ENCODE results near the gene CAMK2A. TPM values are rescaled to one million over a fixed set of nuclear protein-coding genes. Genes with fewer than 3 reads are reported as not detected.
A peak's percentile ranks its signal among the peaks of the same experiment; 100 is the strongest.

Gene CAMK2A
- total and polyA plus RNA-seq, 2 donors (not counting 1 experiment from before 2014, with no cell fraction given) = 2.1 to 3.1 TPM

GRCh38 chr5:150190987-150191386 is 98.6 kb downstream of the CAMK2A start:
- Histone ChIP-seq H3K4me1 (ENCODE audit: control insufficient read depth, extremely low read depth, insufficient read depth, low read length) (no peaks in the 10 kb centered on the region), H3K79me2 (ENCODE audit: control insufficient read depth, insufficient read depth, low read length) (no peaks in the 10 kb centered on the region), H3K4me3 (replicated peaks in 1 of 4; ENCODE audit: control extremely low read depth in 1 of 4, insufficient read depth in 1 of 4, low read depth in 3 of 4, low read length in 4 of 4) (no peak overlapping the region), H2AFZ (ENCODE audit: low read length) (no peak overlapping the region), H3K27me3 (ENCODE audit: control insufficient read depth, insufficient read depth, low read length) (peaks cover 69% of the 10 kb centered on the region), H4K20me1 (ENCODE audit: control insufficient read depth, extremely low read depth, insufficient read depth, low read length) (no peaks in the 10 kb centered on the region), H3K27ac (ENCODE audit: insufficient read depth, low read length) (no peak overlapping the region), H3K36me3 (ENCODE audit: control insufficient read depth, insufficient read depth, low read length) (no peaks in the 10 kb centered on the region), H3K9ac (ENCODE audit: insufficient read depth, low read length) (no peak overlapping the region), H3K4me2 (ENCODE audit: extremely low read depth, insufficient read depth, low read length) (no peak overlapping the region), H3K9me3 (ENCODE audit: control insufficient read depth, insufficient read depth, low read depth, low read length) (no peaks in the 10 kb centered on the region)
- TF ChIP-seq EZH2 (IDR thresholded peaks at IDR 0.05; ENCODE audit: low read length, missing control alignments) = no peak
- TF ChIP-seq, protein P1, sequence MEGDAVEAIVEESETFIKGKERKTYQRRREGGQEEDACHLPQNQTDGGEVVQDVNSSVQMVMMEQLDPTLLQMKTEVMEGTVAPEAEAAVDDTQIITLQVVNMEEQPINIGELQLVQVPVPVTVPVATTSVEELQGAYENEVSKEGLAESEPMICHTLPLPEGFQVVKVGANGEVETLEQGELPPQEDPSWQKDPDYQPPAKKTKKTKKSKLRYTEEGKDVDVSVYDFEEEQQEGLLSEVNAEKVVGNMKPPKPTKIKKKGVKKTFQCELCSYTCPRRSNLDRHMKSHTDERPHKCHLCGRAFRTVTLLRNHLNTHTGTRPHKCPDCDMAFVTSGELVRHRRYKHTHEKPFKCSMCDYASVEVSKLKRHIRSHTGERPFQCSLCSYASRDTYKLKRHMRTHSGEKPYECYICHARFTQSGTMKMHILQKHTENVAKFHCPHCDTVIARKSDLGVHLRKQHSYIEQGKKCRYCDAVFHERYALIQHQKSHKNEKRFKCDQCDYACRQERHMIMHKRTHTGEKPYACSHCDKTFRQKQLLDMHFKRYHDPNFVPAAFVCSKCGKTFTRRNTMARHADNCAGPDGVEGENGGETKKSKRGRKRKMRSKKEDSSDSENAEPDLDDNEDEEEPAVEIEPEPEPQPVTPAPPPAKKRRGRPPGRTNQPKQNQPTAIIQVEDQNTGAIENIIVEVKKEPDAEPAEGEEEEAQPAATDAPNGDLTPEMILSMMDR (conservative IDR thresholded peaks at IDR 0.05 in 1 of 2, IDR thresholded peaks at IDR 0.05 in 1 of 2; ENCODE audit: low read depth in 1 of 2, low read length in 2 of 2) = no peak
- no peak for DNase-seq (ENCODE audit: low read depth in 2 of 2)

- H3K4me3 ChIP-seq (replicated peaks in 1 of 4; ENCODE audit: control extremely low read depth in 1 of 4, insufficient read depth in 1 of 4, low read depth in 3 of 4, low read length in 4 of 4) = no peak overlapping the region
- no peak overlapping the region for H2AFZ ChIP-seq (ENCODE audit: low read length)
- no peaks in the 10 kb centered on the region for H3K4me1 ChIP-seq (ENCODE audit: control insufficient read depth, extremely low read depth, insufficient read depth, low read length)
- no peaks in the 10 kb centered on the region for H3K36me3 ChIP-seq (ENCODE audit: control insufficient read depth, insufficient read depth, low read length)
- H3K9ac ChIP-seq (ENCODE audit: insufficient read depth, low read length) = no peak overlapping the region
- no peaks in the 10 kb centered on the region for H4K20me1 ChIP-seq (ENCODE audit: control insufficient read depth, extremely low read depth, insufficient read depth, low read length)
- peaks cover 72% of the 10 kb centered on the region for H3K27me3 ChIP-seq (ENCODE audit: control insufficient read depth, insufficient read depth, low read length)
- H3K27ac ChIP-seq (ENCODE audit: insufficient read depth, low read length) = no peak overlapping the region
- no peaks in the 10 kb centered on the region for H3K79me2 ChIP-seq (ENCODE audit: control insufficient read depth, insufficient read depth, low read length)
- no peak for DNase-seq (ENCODE audit: low read depth in 2 of 2)
- no peak overlapping the region for H3K4me2 ChIP-seq (ENCODE audit: extremely low read depth, insufficient read depth, low read length)
- TF ChIP-seq, protein P1 (conservative IDR thresholded peaks at IDR 0.05 in 1 of 2, IDR thresholded peaks at IDR 0.05 in 1 of 2; ENCODE audit: low read depth in 1 of 2, low read length in 2 of 2) = no peak
- no peak for TF ChIP-seq EZH2 (IDR thresholded peaks at IDR 0.05; ENCODE audit: low read length, missing control alignments)
- H3K9me3 ChIP-seq (ENCODE audit: control insufficient read depth, insufficient read depth, low read depth, low read length) = no peaks in the 10 kb centered on the region
Observed at GRCh38 chr5:150190503-150190979, 99.0 kb downstream of the CAMK2A start.

DNA sequence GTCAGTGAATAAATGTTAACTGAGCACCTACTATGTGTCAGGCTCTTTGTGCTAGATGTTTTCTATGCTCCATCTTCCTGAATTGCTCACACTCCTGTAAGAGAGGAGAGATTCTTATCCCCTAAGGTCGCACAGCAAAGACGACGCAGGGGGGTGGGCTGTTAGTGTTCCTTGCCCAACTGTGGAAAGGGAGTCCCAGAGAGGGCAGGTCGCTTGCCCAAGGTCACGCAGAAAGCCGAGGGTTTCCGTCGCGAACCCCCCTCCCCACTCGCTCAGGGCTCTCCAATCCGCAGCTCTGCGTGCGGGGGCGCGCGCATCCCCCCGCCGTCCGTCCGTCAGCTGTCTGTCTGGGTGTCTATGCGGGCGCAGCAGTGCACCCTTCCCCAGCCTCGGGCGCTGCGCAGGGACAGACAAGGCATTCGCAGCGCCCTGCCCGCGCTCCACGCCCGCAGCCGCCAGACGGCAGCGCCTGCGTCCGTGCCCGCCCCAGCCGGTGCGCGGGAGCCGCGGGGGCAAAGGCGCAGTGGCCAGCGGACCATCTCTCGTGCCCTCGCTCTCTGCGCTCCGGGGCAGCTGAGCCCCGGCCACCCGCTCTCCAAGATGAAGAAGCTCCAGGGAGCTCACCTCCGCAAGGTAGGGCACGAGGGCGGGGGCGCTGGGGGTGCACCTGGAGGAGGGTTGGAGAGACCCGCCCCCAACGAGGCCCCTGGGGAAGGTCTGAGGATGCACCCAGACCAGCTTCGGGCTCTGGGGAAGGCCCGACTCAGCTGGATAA is 99.7 kb downstream of the CAMK2A start, which contains the start of gene SLC6A7:
SLC6A7 (plus strand) TSS at position 335 of the 775 bp plus-strand sequence; CDS start at position 601, 266 bp downstream.
- H3K4me3 ChIP-seq (replicated peaks in 1 of 4; ENCODE audit: control extremely low read depth in 1 of 4, insufficient read depth in 1 of 4, low read depth in 3 of 4, low read length in 4 of 4) = no peak within 1 kb of the TSS
- no peak for DNase-seq (ENCODE audit: low read depth in 2 of 2)
- TF ChIP-seq, protein P1 (conservative IDR thresholded peaks at IDR 0.05 in 1 of 2, IDR thresholded peaks at IDR 0.05 in 1 of 2; ENCODE audit: low read depth in 1 of 2, low read length in 2 of 2) = no peak
- peak; percentile 79 for TF ChIP-seq EZH2 (IDR thresholded peaks at IDR 0.05; ENCODE audit: low read length, missing control alignments)
- no peaks in the 10 kb centered on the region for H3K36me3 ChIP-seq (ENCODE audit: control insufficient read depth, insufficient read depth, low read length)
- no peak within 1 kb of the TSS for H3K27ac ChIP-seq (ENCODE audit: insufficient read depth, low read length)
- no peak within 1 kb of the TSS for H3K4me2 ChIP-seq (ENCODE audit: extremely low read depth, insufficient read depth, low read length)
- no peaks in the 10 kb centered on the region for H3K79me2 ChIP-seq (ENCODE audit: control insufficient read depth, insufficient read depth, low read length)
- H3K4me1 ChIP-seq (ENCODE audit: control insufficient read depth, extremely low read depth, insufficient read depth, low read length) = no peaks in the 10 kb centered on the region
- no peak within 1 kb of the TSS for H2AFZ ChIP-seq (ENCODE audit: low read length)
- no peak within 1 kb of the TSS for H3K9ac ChIP-seq (ENCODE audit: insufficient read depth, low read length)
- H4K20me1 ChIP-seq (ENCODE audit: control insufficient read depth, extremely low read depth, insufficient read depth, low read length) = no peaks in the 10 kb centered on the region
- no peaks in the 10 kb centered on the region for H3K9me3 ChIP-seq (ENCODE audit: control insufficient read depth, insufficient read depth, low read depth, low read length)
- peaks cover 75% of the 10 kb centered on the region for H3K27me3 ChIP-seq (ENCODE audit: control insufficient read depth, insufficient read depth, low read length)

Data from fibroblast of lung (primary cell).